ENCODE data around the gene LRP1. TPM values are rescaled to one million over a fixed set of nuclear protein-coding genes. Genes with fewer than 3 reads are reported as not detected.

The LRP1 gene
- 48.5 and 76.8 TPM in 2 replicates for total RNA-seq
- 47.8 and 57.6 TPM in 2 replicates for polyA plus RNA-seq

DNA sequence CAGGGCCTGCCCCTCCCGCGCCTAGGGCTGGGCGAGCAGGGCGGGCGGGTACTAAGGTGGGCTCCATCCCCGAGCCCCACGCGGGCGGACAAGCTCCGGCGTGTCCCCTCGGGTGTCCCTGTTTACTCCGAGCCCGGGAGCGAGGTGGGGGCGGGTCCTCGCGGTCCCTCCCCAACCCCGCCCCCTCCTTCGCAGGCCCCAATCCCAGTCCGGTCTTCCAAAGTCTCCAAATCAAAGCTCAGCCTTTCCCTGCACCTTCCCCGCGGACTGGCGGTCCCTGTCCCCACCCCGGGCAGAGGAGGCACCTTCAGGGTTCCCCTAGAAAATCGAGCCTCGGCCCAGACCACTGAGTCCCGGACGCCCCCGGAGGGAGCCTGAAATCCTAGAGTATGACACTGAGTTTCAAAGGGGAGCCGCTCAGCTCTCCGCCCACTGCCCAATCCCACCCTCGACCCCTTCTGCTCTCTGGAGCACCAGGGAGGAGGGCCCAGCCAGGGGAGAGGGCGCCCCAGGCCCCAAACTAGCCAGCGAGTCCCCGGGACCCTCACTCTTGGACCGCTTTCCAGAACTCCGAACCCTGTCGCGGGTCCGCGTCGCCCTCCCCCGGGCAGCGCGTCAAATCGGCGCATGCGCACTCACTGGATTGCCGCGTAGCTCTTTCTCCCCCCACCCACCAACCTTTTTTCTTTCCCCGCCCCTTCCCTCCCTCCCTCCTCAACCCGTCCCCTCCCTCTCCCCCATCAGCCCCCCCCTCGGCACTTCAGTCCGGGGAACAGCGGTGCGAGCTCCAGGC, at the start of gene LRP1:
TSS of gene LRP1 (plus strand) at position 758 of the 793 bp plus-strand sequence. CDS start 482 bp downstream, outside the sequence.
- H3K27me3 ChIP-seq = no peaks in the 10 kb centered on the region
- no peaks in the 10 kb centered on the region for H3K9me2 ChIP-seq (replicated peaks; ENCODE audit: insufficient read depth)
- WGBS (ENCODE audit: low lambda C conversion rate, missing lambda C conversion rate) = 1% methylated on average over 17 of the region's 57 CpGs
- no peaks in the 10 kb centered on the region for H3K9me3 ChIP-seq (ENCODE audit: low read depth)
- no peak for TF ChIP-seq EZH2 (IDR thresholded peaks at IDR 0.05; ENCODE audit: borderline replicate concordance)
- no peak for TF ChIP-seq EZH2phosphoT487 (IDR thresholded peaks at IDR 0.05; ENCODE audit: low read depth, severe bottlenecking, unreplicated experiment)
- no peak for TF ChIP-seq CTCF (IDR thresholded peaks at IDR 0.05; ENCODE audit: poor library complexity)
- H2AFZ ChIP-seq = peak within 1 kb of the TSS; percentile 83
- peak within 1 kb of the TSS; percentile 79 for H3K4me3 ChIP-seq
- H3K79me2 ChIP-seq = peaks cover 46% of the 10 kb centered on the region
- peak within 1 kb of the TSS; percentile 98 for H3K27ac ChIP-seq
- DNase-seq (ENCODE audit: low spot score) = peak; percentile 94
- H4K20me1 ChIP-seq (ENCODE audit: insufficient read depth, poor library complexity, severe bottlenecking) = peaks cover 25% of the 10 kb centered on the region
- no peaks in the 10 kb centered on the region for H3K36me3 ChIP-seq (replicated peaks; ENCODE audit: insufficient read depth, low read depth)
- H3K4me2 ChIP-seq = peak within 1 kb of the TSS; percentile 92
- peaks cover 39% of the 10 kb centered on the region for H3K4me1 ChIP-seq (ENCODE audit: insufficient read depth)

GRCh38 chr12:57078519-57079404, 49.5 kb upstream of the LRP1 start, which contains the start of gene NEMP1:
Gene NEMP1 (minus strand): TSS chr12:57078791. CDS start chr12:57078745, 46 bp downstream.
- Histone ChIP-seq H3K4me3 (peak within 1 kb of the TSS; percentile 40), H3K4me2 (peak within 1 kb of the TSS; percentile 85), H3K9me3 (ENCODE audit: low read depth) (no peaks in the 10 kb centered on the region), H3K4me1 (ENCODE audit: insufficient read depth) (peaks cover 5% of the 10 kb centered on the region), H3K79me2 (peaks cover 33% of the 10 kb centered on the region), H4K20me1 (ENCODE audit: insufficient read depth, poor library complexity, severe bottlenecking) (no peaks in the 10 kb centered on the region), H3K36me3 (replicated peaks; ENCODE audit: insufficient read depth, low read depth) (no peaks in the 10 kb centered on the region), H3K27me3 (no peaks in the 10 kb centered on the region), H3K27ac (peak within 1 kb of the TSS; percentile 80), H2AFZ (peak within 1 kb of the TSS; percentile 23), H3K9me2 (replicated peaks; ENCODE audit: insufficient read depth) (no peaks in the 10 kb centered on the region)
- 2% methylated on average over 38 of the region's 39 CpGs for WGBS (ENCODE audit: low lambda C conversion rate, missing lambda C conversion rate)
- DNase-seq (ENCODE audit: low spot score) = peak; percentile 99
- no peak for TF ChIP-seq CTCF (IDR thresholded peaks at IDR 0.05; ENCODE audit: poor library complexity)
- TF ChIP-seq EZH2phosphoT487 (IDR thresholded peaks at IDR 0.05; ENCODE audit: low read depth, severe bottlenecking, unreplicated experiment) = no peak
- TF ChIP-seq EZH2 (IDR thresholded peaks at IDR 0.05; ENCODE audit: borderline replicate concordance) = no peak

DNA sequence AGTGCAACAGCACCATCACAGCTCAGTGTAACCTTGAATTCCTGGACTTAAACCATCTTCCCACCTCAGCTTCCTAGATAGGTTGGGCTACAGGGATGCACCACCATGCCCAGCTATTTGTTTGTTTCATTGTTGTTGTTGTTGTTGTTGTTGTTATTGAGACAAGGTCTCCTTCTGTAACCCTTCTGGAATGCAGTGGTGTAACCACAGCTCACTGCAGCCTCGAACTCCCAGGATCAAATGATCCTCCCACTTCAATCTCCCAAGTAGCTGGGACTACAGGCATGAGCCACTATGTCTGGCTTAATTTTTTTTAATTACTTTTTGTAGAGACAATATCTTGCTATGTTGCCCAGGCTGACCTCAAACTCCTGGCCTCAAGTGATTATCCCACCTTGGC, 48.5 kb upstream of the LRP1 start:
- no peaks in the 10 kb centered on the region for H3K36me3 ChIP-seq (replicated peaks; ENCODE audit: insufficient read depth, low read depth)
- no peak for DNase-seq (ENCODE audit: low spot score)
- peaks cover 27% of the 10 kb centered on the region for H3K79me2 ChIP-seq
- H3K27me3 ChIP-seq = no peaks in the 10 kb centered on the region
- H3K4me3 ChIP-seq = no peak overlapping the region
- WGBS (ENCODE audit: low lambda C conversion rate, missing lambda C conversion rate) = 65% methylated on average over 1 of the region's 1 CpG
- no peak overlapping the region for H2AFZ ChIP-seq
- H3K9me3 ChIP-seq (ENCODE audit: low read depth) = no peaks in the 10 kb centered on the region
- H3K4me1 ChIP-seq (ENCODE audit: insufficient read depth) = peaks cover 5% of the 10 kb centered on the region
- H3K27ac ChIP-seq = peak overlapping the region; percentile 80
- no peaks in the 10 kb centered on the region for H3K9me2 ChIP-seq (replicated peaks; ENCODE audit: insufficient read depth)
- no peak for TF ChIP-seq EZH2 (IDR thresholded peaks at IDR 0.05; ENCODE audit: borderline replicate concordance)
- no peak for TF ChIP-seq EZH2phosphoT487 (IDR thresholded peaks at IDR 0.05; ENCODE audit: low read depth, severe bottlenecking, unreplicated experiment)
- no peak for TF ChIP-seq CTCF (IDR thresholded peaks at IDR 0.05; ENCODE audit: poor library complexity)
- H4K20me1 ChIP-seq (ENCODE audit: insufficient read depth, poor library complexity, severe bottlenecking) = no peaks in the 10 kb centered on the region
- H3K4me2 ChIP-seq = peak overlapping the region; percentile 68
